NCI-H2227 treated with DMSO at 0.1 percent for 48 hours (cell line): Measurements from ENCODE around the gene ITGB2.
"Not testable (repeated sequence)": the region's sequence is repeated elsewhere in the genome, so short reads cannot be mapped to it uniquely, and the experiment has no call there.

Experiments used
- DNase-seq: peaks from one replicate; lab custom pipeline; 2025; lab: John Stamatoyannopoulos, UW

Gene ITGB2

DNA sequence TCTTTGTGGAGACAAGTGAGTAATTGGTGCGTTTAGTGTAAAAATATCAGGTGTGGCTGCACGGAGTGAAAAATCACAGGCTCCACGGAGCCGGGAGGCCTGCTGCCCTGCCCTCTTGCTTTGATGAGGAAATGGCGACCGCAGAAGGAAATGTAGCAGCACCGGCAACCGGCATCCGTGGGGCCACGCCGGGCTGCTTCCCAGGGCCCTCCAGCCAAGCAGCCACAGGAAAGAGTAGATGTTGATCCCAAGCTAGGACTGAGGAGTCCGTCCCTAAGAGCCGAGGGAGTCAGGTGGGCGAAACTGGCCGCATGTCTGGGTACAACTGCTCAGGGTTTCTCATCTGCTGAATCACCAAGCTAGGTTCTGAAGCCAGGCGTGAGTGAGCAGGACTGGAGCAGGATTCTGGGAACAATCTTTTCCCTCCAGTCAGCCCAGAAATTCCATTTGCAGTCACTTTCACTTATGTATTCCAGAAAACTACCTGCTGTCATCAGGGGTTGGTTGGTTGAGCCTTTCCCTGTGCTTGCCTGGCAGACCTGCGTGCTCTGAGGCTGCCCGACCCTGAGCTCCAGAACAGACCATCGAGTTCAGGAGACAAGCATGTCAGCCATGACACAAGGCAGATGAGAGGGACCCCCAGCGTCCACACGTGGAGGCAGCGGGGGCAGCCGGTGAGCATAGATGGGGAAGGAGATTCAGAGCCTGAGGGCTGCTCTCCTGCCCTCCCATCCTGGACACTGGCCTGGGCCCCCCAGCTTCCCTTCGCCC is 5.8 kb upstream of the ITGB2 start:
- no peak for DNase-seq

DNA sequence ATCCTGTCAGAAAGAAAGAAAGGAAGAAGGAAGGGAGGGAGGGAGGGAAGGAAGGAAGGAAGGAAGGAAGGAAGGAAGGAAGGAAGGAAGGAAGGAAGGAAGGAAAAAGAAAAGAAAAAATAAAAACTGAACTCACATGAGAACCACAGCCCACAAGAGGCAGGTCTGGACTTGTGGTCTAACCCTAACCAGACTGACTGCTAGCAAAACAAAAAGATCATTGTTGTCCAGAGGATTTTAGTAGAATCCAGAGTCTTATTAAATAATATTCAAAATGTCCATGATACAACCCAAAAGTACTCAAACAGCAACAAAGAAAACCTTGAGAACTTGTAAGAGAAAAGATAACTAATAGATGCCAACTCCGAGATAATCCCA is 4.7 kb upstream of the ITGB2 start:
- DNase-seq = no peak

DNA sequence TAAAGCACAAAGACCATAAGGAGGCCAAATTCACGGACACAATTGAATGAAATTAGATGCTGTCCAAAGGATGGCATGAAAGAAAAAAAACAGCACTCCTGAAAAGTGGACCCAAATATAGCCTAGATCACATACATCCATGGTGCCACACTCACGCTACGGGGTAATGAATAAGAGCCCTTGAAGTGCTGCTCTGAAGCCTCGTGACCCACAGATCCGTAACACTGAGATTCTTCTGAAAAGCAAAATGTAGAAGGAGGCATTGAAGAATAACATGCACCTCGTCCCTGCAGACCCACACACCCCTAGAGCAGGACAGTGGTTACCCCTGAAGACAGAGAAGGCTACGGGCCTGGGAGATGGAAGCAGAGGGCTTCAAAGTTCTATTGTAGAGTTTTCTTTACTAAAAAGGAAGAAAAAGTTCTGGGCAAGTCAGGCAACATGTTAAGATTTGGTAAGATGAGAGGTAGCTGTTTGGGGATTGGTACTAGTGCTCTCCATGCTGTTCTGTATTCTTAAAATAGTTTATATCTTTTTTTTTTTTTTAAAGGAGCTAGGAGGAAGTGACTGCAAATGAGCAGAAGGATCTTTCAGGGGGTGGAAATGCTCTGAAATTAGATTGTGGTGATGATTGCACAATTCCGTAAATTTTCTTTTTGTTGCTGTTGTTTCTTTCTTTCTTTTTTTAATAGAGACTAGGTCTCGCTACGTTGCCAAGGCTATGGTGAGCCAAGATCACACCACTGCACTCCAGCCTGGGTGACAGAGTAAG is 4.1 kb upstream of the ITGB2 start:
- DNase-seq = no peak

- DNase-seq = no peak
Observed at GRCh38 chr21:44923480-44924084, 2.9 kb upstream of the ITGB2 start.

- no peak for DNase-seq
Observed at GRCh38 chr21:44921928-44922327, 1.2 kb upstream of the ITGB2 start.

GRCh38 chr21:44919913-44920693 is 596 bp downstream of the ITGB2 start:
- DNase-seq = no peak

GRCh38 chr21:44919111-44919912 is 1.4 kb downstream of the ITGB2 start:
- no peak for DNase-seq

DNA sequence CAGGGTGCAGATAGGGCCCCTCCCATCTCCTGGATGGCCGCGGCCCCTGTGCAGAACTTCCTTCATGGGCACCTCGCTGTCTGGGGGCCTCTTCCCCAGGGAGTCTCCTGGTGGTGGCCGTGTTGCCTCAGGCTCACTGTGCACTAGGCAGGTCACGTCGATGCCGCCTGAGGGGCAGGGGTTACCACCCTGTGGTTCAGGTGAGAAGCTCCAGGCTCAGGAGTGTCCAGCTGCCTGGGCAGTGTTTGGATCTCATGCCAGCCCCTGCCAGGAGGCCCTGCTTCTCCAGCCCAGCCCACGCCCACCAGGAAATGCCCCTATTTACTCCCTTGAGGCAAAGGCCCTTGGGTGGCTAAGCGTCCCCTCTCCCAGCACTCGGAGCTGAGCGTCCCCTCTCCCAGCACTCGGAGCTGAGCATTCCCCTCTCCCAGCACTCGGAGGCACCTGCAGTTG is 2.1 kb downstream of the ITGB2 start:
- DNase-seq = no peak

DNA sequence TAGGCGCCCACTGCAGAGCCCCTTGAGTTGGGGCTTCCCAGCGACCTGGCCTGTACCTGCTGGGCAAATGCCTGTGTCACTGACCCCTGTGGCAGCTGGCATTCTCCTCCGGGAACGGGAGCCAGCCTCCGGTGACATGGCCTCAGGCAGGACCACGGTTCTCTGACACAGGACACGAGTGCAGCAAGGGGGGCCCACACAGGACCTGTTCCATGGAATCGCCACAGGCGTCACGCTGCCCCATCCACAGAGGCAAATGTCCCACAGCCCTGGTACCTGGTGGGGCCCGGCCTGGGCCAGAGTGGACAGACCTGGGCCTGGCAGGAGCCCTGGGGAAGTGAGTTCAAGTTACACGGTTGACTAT is 2.6 kb downstream of the ITGB2 start:
- DNase-seq = no peak

DNA sequence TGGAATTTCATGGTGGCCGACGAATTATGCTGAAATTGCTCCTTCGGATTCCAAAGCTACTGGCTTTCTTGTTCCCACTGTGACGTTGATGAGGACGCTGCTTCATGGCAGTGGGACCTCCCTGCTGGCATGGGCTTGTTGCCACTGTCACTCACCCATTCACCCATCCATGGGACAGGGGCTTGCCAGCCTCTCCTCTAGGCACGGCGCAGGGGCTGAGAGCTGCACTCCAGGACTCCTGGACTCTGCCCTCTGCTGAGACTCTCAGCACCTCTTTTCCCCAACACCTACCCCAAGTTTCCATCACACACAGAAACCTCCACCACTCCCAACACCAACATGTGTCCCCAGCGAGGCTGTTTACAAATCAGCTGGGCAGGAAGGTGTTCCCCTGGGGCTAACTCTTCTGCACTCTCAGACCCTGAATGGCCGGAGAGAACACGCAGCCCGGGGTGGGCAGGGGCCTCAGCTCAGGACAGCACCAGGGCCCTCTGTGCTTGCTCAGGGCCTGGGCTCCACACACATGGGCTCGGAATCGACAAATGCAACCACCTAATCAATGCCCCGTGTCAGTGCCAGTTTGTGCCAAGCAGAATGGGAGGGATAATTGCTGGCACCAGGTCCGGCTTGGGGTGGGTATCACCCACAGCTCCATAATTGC is 3.1 kb downstream of the ITGB2 start:
- no peak for DNase-seq

DNA sequence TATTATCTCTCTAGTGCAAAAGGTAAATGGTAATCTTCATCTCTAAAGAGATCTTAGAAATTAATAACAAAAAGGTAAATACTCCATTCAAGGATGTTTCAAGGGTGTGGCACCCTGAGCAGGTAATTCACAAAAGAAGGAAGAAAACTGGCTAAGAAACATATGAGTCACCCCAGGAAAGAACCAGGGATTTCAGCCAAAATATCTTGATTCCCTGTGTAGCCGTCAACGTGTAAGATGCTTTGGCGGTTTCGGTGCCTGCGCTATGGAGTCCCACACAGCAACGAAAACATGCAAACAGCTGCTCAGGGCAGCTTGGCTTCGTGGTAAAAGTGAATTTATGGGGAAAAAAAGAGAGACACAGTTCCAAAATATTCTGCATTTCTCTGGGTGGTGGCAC is 3.7 kb downstream of the ITGB2 start:
- DNase-seq = no peak

DNA sequence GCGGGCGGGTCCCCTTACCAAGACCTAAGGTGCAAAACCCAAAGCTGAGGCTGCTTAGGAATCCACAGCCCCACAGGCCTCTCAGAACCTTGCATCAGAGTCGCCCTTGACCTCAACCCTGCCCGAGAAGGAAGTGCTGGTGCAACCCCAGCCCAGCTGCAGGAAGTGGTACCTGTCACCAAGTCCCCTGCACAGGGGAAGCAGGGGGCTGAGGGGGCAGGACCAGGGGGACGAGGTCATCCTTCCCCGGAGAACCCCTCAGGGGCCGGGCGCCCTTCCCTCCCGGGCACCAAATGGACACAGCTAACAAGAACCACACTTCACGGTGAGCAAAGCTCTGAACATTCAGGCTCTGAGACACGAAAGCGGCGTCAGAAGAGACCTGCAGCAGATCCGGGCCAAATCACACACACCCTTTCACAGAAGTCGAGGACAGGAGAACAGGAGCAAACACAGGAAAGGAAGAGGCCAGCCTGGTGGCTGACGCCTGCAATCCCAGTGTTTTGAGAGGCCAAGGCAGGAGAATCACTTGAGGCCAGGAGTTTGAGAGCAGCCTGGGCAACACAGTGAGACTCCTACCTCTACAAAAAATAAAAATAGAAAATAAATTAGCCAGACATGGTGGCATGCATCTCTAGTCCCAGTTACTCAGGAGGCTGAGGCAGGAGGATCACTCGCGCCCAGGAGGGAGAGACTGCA is 6.4 kb downstream of the ITGB2 start:
- no peak for DNase-seq

DNA sequence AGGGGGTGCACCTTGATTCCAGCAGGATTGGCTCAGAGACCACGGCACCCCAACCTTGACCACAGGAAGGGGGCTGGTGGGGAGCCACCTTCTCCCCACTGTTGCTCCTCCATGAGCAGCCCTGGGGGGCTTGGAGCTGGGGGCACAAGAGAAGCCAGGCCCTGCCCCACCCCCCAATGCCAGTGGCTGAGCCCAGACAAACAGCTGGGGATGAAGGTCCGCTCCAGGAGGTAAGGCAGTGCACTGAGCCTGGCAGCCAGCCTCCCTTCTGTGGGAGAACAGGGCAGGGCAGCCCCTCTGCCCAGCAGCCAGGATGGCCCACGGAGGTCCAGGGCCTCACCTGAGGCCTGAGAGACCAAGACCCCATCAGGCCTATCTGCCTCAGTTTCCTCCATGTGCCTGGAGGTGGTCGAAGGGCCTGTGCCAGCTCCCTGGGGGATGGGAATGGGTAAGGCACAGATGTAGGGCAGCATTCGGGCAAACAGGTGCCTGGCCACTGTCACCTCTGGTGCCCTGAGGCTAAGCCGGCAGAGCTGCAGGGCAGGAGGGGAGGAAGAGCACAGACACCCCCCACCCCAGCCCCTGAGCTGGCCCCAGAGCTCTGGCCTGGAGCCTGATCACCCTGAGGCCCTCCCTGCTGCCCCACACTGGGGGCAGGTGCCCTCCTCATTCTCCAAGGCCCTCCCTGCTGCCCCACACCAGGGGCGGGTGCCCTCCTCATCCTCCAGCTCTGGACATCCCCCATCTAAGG is 7.1 kb downstream of the ITGB2 start:
- DNase-seq = no peak

DNA sequence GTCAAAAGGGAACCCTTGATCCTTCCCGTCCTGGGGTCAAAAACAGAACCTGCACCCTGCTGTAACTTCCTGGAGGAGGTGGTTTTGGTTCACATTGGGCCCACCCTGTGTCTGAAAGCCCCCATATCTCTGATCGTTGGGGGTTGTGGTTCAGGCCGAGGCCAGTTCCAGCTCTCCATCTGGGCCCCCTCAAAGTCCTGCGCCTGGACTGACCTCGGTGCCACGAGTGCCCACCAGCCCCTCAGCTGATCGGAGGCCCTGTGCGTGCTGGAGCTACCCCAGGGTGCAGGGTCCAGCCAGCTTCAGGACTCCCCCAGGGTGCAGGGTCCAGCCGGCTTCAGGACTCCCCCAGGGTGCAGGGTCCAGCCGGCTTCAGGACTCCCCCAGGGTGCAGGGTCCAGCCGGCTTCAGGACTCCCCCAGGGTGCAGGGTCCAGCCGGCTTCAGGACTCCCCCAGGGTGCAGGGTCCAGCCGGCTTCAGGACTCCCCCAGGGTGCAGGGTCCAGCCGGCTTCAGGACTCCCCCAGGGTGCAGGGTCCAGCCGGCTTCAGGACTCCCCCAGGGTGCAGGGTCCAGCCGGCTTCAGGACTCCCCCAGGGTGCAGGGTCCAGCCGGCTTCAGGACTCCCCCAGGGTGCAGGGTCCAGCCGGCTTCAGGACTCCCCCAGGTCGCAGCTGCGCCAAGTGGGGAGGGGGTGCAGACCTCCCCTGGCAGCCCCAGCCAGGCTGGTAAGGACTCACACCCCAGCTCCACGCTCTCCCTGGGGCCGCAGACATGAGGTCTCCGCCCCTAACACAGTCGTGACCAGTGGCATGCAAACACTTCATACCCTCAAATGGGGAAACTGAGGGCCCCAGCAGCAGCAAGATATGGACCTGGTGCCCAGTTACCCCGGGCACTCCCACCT is 7.9 kb downstream of the ITGB2 start:
- DNase-seq = not testable (repeated sequence)

DNA sequence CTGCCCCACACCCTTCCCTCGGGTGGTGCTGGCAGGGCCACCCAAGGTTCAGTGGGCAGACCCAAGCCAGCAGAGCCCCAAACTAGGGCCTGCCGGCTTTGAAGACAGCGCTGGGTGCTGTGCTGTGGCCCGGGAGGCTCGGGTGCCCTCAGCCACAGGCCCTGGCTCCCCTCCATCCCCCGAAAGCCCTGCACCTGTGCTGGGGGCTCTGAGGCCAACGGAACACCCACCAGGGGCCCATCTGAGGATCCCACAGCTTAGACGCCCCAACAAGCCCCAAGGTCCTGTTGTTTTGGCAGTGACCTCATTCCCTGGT is 8.6 kb downstream of the ITGB2 start:
- DNase-seq = no peak

DNA sequence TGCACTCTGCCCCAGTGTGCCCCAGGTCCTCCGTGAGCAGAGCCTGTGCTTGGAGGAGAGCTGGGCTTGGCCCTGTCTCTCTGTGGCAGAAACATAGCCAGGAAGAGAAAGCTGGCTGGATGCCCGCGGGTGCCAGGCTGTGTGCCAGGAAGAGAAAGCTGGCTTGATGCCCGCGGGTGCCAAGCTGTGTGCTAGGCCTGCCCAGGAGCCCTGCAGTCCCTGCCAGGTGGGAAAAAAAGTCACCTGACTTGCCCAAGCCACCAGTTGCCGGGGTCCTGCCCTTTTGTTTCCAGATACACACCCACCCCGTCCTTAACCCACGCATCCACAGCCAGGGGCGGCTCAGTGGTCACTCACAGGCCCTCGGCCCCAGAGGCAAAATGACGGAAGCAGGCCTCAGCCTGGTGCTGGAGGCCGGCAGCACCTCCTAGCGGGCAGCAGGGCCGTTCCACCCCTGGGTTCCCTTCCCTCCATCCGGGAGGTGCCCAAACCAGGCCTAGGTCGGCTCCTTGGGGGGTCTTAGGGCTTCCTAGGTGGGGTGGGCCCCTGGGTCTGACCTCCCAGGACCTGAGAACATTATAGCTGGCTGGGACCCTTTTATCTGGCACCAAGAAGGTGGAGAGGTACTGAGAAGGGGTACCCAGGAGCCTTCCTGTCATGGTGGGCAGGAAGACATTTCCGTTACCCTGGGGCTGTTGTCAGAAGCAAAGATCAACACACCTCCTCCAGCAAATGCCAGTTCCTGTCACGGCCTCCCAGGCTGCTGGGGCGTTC is 9.1 kb downstream of the ITGB2 start:
- DNase-seq = no peak

GRCh38 chr21:44911068-44911383 is 9.7 kb downstream of the ITGB2 start:
- no peak for DNase-seq
